ENCODE data around the gene IGF2.

GRCh38 chr11:2096919-2097301 lies 42.3 kb downstream of the IGF2 start:
- TF ChIP-seq CTCF (IDR thresholded peaks at IDR 0.05; ENCODE audit: extremely low read depth in 1 of 2, insufficient read depth in 1 of 2, low read depth in 1 of 2, low read length in 2 of 2), result no peak
- TF ChIP-seq POLR2A (IDR thresholded peaks at IDR 0.05; ENCODE audit: low read depth, low read length), result no peak
